ENCODE data around the gene LCE1C. TPM values are rescaled to one million over a fixed set of nuclear protein-coding genes. Genes with fewer than 3 reads are reported as not detected.

LCE1C gene
- total RNA-seq, 1 experiment from 2014 or later: not detected

GRCh38 chr1:152760551-152761190 is 45.8 kb downstream of the LCE1C start:
- no peaks in the 10 kb centered on the region for H3K9me2 ChIP-seq (replicated peaks; ENCODE audit: low read length)
- H3K4me2 ChIP-seq (ENCODE audit: low read length): no peak overlapping the region
- CTCF ChIA-PET: no interaction called here
- BruUV-seq (replicated peaks): no TSS peak
- H3K4me3 ChIP-seq (ENCODE audit: low read length): no peak overlapping the region
- no peaks in the 10 kb centered on the region for H3K9me3 ChIP-seq (ENCODE audit: low read length)
- H3K27ac ChIP-seq (ENCODE audit: low read length): no peak overlapping the region
- no peak overlapping the region for H2AFZ ChIP-seq (ENCODE audit: low read length)
- no peak overlapping the region for H3K9ac ChIP-seq (ENCODE audit: low read length)
- H3K79me2 ChIP-seq (ENCODE audit: low read length): no peaks in the 10 kb centered on the region
- no peak for ATAC-seq
- H3K4me1 ChIP-seq (ENCODE audit: insufficient read depth, low read length): no peaks in the 10 kb centered on the region; the same call in 1 of the 2 replicates
- no peak for TF ChIP-seq EZH2phosphoT487 (IDR thresholded peaks at IDR 0.05; ENCODE audit: borderline replicate concordance, low read length)
- TF ChIP-seq, protein P1, sequence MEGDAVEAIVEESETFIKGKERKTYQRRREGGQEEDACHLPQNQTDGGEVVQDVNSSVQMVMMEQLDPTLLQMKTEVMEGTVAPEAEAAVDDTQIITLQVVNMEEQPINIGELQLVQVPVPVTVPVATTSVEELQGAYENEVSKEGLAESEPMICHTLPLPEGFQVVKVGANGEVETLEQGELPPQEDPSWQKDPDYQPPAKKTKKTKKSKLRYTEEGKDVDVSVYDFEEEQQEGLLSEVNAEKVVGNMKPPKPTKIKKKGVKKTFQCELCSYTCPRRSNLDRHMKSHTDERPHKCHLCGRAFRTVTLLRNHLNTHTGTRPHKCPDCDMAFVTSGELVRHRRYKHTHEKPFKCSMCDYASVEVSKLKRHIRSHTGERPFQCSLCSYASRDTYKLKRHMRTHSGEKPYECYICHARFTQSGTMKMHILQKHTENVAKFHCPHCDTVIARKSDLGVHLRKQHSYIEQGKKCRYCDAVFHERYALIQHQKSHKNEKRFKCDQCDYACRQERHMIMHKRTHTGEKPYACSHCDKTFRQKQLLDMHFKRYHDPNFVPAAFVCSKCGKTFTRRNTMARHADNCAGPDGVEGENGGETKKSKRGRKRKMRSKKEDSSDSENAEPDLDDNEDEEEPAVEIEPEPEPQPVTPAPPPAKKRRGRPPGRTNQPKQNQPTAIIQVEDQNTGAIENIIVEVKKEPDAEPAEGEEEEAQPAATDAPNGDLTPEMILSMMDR (conservative IDR thresholded peaks at IDR 0.05; ENCODE audit: low read depth, low read length): no peak
- TF ChIP-seq EZH2 (IDR thresholded peaks at IDR 0.05; ENCODE audit: low read length, unreplicated experiment): no peak
- no peaks in the 10 kb centered on the region for H4K20me1 ChIP-seq (ENCODE audit: low read length)
- intact Hi-C loops (cut with micrococcal nuclease): no loop called here
- POLR2A ChIA-PET (ENCODE audit: unreplicated experiment): no interaction called here
- no peaks in the 10 kb centered on the region for H3F3A ChIP-seq (ENCODE audit: low read length, unreplicated experiment)
- peaks cover 7% of the 10 kb centered on the region; the same call in 1 of the 2 replicates for H3K27me3 ChIP-seq (ENCODE audit: low read length)
- DNase-seq: no peak
- H3K36me3 ChIP-seq (ENCODE audit: low read depth, low read length): no peaks in the 10 kb centered on the region

GRCh38 chr1:152759453-152760173 is 46.8 kb downstream of the LCE1C start:
- ChIA-PET CTCF (no interaction called here), POLR2A (ENCODE audit: unreplicated experiment) (no interaction called here)
- Histone ChIP-seq H3K36me3 (ENCODE audit: low read depth, low read length) (no peaks in the 10 kb centered on the region), H3K27ac (ENCODE audit: low read length) (no peak overlapping the region), H3K4me2 (ENCODE audit: low read length) (no peak overlapping the region), H3F3A (ENCODE audit: low read length, unreplicated experiment) (no peaks in the 10 kb centered on the region), H3K79me2 (ENCODE audit: low read length) (no peaks in the 10 kb centered on the region), H4K20me1 (ENCODE audit: low read length) (no peaks in the 10 kb centered on the region), H3K4me1 (ENCODE audit: insufficient read depth, low read length) (no peaks in the 10 kb centered on the region; the same call in 1 of the 2 replicates), H3K4me3 (ENCODE audit: low read length) (no peak overlapping the region), H3K9me3 (ENCODE audit: low read length) (no peaks in the 10 kb centered on the region), H3K9ac (ENCODE audit: low read length) (no peak overlapping the region), H3K27me3 (ENCODE audit: low read length) (peaks cover 8% of the 10 kb centered on the region; the same call in 1 of the 2 replicates), H2AFZ (ENCODE audit: low read length) (no peak overlapping the region), H3K9me2 (replicated peaks; ENCODE audit: low read length) (no peaks in the 10 kb centered on the region)
- ATAC-seq: no peak
- no peak for DNase-seq
- intact Hi-C loops (cut with micrococcal nuclease): no loop called here
- TF ChIP-seq EZH2 (IDR thresholded peaks at IDR 0.05; ENCODE audit: low read length, unreplicated experiment) (no peak), EZH2phosphoT487 (IDR thresholded peaks at IDR 0.05; ENCODE audit: borderline replicate concordance, low read length) (no peak)
- TF ChIP-seq, protein P1 (conservative IDR thresholded peaks at IDR 0.05; ENCODE audit: low read depth, low read length): no peak
- BruUV-seq (replicated peaks): no TSS peak

DNA sequence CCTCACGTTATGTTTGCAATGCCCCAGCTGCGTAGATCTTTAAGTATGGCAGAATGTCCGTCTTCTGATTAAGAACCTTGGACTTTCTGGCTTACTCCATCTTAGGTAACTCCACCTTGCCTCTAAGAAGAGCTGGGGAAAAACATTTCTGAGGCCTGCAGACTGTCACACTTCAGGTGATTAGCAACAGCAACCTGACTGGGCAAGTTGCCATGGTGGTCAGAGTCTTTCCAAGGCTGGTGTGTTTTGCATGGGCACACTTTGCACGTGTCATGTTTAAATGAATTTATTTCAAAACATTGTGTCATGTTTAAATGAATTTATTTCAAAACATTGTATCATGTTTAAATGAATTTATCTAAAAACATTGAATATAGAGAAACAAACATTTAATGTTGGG is 47.8 kb downstream of the LCE1C start:
- Histone ChIP-seq H3K9me3 (ENCODE audit: low read length) (no peaks in the 10 kb centered on the region), H3K79me2 (ENCODE audit: low read length) (no peaks in the 10 kb centered on the region), H2AFZ (ENCODE audit: low read length) (no peak overlapping the region), H4K20me1 (ENCODE audit: low read length) (no peaks in the 10 kb centered on the region), H3K9ac (ENCODE audit: low read length) (no peak overlapping the region), H3K4me3 (ENCODE audit: low read length) (no peak overlapping the region), H3K27me3 (ENCODE audit: low read length) (peaks cover 8% of the 10 kb centered on the region; the same call in 1 of the 2 replicates), H3K36me3 (ENCODE audit: low read depth, low read length) (no peaks in the 10 kb centered on the region), H3K4me2 (ENCODE audit: low read length) (no peak overlapping the region), H3K9me2 (replicated peaks; ENCODE audit: low read length) (no peaks in the 10 kb centered on the region; the same call in 1 of the 2 replicates), H3F3A (ENCODE audit: low read length, unreplicated experiment) (no peaks in the 10 kb centered on the region), H3K27ac (ENCODE audit: low read length) (no peak overlapping the region), H3K4me1 (ENCODE audit: insufficient read depth, low read length) (no peaks in the 10 kb centered on the region; the same call in 1 of the 2 replicates)
- POLR2A ChIA-PET (ENCODE audit: unreplicated experiment): no interaction called here
- ATAC-seq (no peak), DNase-seq (no peak)
- no TSS peak for BruUV-seq (replicated peaks)
- CTCF ChIA-PET: no interaction called here
- intact Hi-C loops (cut with micrococcal nuclease): no loop called here
- TF ChIP-seq, protein P1 (conservative IDR thresholded peaks at IDR 0.05; ENCODE audit: low read depth, low read length): no peak
- TF ChIP-seq EZH2 (IDR thresholded peaks at IDR 0.05; ENCODE audit: low read length, unreplicated experiment): no peak

All from PC-3 (cell line).